ENCODE results near the gene USP4. TPM values are rescaled to one million over a fixed set of nuclear protein-coding genes. Genes with fewer than 3 reads are reported as not detected.

Gene USP4
- total and polyA plus RNA-seq, 2 donors from 2014 or later = 28.5 to 72.5 TPM

DNA sequence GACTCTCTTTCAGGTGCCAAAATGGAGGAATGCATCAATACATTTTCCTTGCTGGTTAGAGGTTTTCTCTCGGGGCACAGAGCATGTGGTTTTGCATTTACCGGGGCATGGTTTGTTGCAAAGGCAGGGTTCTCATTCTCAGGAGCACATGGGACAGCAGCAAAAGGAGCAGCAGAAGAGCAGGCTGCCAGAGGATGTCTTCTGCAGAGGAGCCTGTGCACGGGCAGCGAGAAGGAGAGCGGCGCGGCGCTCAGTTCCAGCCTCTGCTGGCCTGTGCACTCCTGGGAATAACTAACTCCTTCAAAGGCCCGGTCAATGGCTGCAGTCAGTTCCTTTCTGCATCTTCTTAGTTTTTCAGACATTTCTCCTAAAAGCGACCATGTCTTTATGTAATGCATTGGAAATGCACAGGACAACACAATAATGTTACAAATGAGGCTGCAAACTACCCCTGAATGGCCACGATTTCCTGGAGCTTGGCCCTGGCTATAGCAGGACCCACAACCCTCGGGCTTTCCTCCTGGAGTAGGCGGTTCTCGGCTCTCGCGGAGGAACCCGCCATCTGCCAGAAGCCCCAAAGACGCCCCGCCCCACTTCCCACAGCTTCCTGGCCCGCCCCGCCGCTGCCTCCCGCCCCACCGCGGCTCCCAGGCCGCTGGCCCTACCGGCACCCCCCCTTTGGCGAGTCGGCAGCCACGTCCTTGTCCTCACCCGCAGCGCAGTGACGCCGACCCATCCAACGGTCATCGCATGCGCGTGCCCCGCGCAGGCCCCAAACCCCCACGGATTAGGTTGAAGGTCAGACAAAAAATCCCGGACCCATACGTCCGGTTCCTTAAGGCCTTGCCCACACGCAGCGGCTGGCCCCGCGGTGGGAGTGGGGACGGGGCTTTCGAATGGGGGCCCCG is 63.1 kb downstream of the USP4 start, which contains the start of gene C3orf62:
TSS of gene C3orf62 (minus strand) at position 758 of the 908 bp plus-strand sequence. CDS start at position 398, 360 bp downstream.
- Histone ChIP-seq H3K4me1 (ENCODE audit: control insufficient read depth in 2 of 3, insufficient read depth in 2 of 3, low read depth in 1 of 3, low read length in 3 of 3) (peaks cover 0 to 15% (median 9%) of the 10 kb centered on the region in 3 donors), H3K36me3 (ENCODE audit: control insufficient read depth in 2 of 3, insufficient read depth in 3 of 3, low read length in 3 of 3) (peaks cover 0 to 17% (median 12%) of the 10 kb centered on the region in 3 donors), H3K27me3 (ENCODE audit: control insufficient read depth, insufficient read depth, low read length) (no peaks in the 10 kb centered on the region), H3K9me3 (ENCODE audit: control insufficient read depth in 2 of 3, insufficient read depth in 1 of 3, low read length in 3 of 3) (no peaks in the 10 kb centered on the region), H3K27ac (ENCODE audit: low read depth in 2 of 2, low read length in 2 of 2) (peak within 1 kb of the TSS; percentile 94 to 96), H3K9ac (ENCODE audit: low read length in 3 of 3) (peak within 1 kb of the TSS; percentile 68 to 85 (median 75)), H3K4me3 (ENCODE audit: low read length in 3 of 3) (peak within 1 kb of the TSS; percentile 58 to 79 (median 63))
- TF ChIP-seq, protein P1, sequence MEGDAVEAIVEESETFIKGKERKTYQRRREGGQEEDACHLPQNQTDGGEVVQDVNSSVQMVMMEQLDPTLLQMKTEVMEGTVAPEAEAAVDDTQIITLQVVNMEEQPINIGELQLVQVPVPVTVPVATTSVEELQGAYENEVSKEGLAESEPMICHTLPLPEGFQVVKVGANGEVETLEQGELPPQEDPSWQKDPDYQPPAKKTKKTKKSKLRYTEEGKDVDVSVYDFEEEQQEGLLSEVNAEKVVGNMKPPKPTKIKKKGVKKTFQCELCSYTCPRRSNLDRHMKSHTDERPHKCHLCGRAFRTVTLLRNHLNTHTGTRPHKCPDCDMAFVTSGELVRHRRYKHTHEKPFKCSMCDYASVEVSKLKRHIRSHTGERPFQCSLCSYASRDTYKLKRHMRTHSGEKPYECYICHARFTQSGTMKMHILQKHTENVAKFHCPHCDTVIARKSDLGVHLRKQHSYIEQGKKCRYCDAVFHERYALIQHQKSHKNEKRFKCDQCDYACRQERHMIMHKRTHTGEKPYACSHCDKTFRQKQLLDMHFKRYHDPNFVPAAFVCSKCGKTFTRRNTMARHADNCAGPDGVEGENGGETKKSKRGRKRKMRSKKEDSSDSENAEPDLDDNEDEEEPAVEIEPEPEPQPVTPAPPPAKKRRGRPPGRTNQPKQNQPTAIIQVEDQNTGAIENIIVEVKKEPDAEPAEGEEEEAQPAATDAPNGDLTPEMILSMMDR (IDR thresholded peaks at IDR 0.05; ENCODE audit: borderline replicate concordance, extremely low read depth, insufficient read depth) = no peak
- peak; percentile 89 to 96 (median 92) for DNase-seq
- FAIRE-seq = no peak
- intact Hi-C loops (cut with DNase I) = no loop called here

DNA sequence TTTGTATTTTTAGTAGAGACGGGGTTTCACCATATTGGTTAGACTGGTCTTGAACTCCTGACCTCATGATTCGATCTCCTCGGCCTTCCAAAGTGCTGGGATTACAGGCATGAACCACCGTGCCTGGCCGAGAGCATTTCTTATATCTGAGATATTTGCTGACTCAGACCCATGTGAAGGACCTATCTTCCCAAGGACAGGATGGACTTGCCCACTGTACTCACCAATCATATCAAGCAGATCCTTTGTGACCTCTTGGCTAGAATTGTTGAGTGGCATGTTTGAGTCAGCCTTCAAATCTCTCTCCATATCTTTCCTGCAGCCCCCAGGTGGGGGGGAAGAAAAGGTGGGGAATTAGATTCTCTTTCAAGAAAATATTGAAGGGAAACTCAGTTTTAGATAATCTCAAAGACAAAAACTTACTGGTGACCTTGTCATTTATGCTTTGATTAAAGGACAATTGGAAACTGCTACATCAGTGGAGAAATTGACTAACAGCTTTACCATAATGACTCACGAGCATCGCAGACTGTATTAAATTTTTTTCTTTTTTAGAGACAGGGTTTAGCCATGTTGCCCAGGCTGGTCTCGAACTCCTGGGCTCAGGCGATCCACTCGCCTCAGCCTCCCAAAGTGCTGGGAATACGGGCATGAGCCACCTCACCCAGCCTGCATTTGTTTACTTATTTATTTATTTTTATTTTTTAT is 65.9 kb downstream of the USP4 start:
- peaks cover 0 to 15% (median 11%) of the 10 kb centered on the region in 3 donors for H3K4me1 ChIP-seq (ENCODE audit: control insufficient read depth in 2 of 3, insufficient read depth in 2 of 3, low read depth in 1 of 3, low read length in 3 of 3)
- H3K4me3 ChIP-seq (ENCODE audit: low read length in 3 of 3) = no peak overlapping the region
- FAIRE-seq = no peak
- H3K36me3 ChIP-seq (ENCODE audit: control insufficient read depth in 2 of 3, insufficient read depth in 3 of 3, low read length in 3 of 3) = peaks cover 0 to 11% (median 11%) of the 10 kb centered on the region in 3 donors
- H3K27ac ChIP-seq (ENCODE audit: low read depth in 2 of 2, low read length in 2 of 2) = no peak overlapping the region
- no peaks in the 10 kb centered on the region for H3K9me3 ChIP-seq (ENCODE audit: control insufficient read depth in 2 of 3, insufficient read depth in 1 of 3, low read length in 3 of 3)
- TF ChIP-seq, protein P1 (IDR thresholded peaks at IDR 0.05; ENCODE audit: borderline replicate concordance, extremely low read depth, insufficient read depth) = no peak
- H3K27me3 ChIP-seq (ENCODE audit: control insufficient read depth, insufficient read depth, low read length) = no peaks in the 10 kb centered on the region
- intact Hi-C loops (cut with DNase I) = no loop called here
- H3K9ac ChIP-seq (ENCODE audit: low read length in 3 of 3) = no peak overlapping the region
- DNase-seq = no peak

DNA sequence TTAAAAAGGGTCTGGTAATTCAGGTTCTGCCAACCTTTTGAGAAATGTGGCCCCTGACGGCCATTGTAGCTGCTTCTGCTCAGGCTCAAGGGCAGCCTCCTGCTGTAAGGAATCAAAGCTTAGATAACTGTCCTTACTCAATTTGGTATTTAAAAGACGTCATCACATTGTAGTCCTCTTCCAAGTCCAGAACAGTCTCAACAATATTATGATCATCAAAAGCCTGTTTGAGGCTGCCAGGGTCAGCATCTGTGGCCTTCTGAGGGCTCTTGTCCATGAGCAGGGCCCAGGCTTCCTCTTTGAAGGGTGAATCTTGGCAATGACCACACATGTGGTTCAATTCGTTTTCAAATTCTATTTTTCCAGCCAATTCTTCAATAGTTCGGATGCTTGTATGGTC is 68.8 kb downstream of the USP4 start:
- no peak overlapping the region for H3K9ac ChIP-seq (ENCODE audit: low read length in 3 of 3)
- no peak overlapping the region for H3K27ac ChIP-seq (ENCODE audit: low read depth in 2 of 2, low read length in 2 of 2)
- FAIRE-seq (no peak), DNase-seq (no peak)
- H3K9me3 ChIP-seq (ENCODE audit: control insufficient read depth in 2 of 3, insufficient read depth in 1 of 3, low read length in 3 of 3) = no peaks in the 10 kb centered on the region
- H3K4me3 ChIP-seq (ENCODE audit: low read length in 3 of 3) = no peak overlapping the region
- H3K4me1 ChIP-seq (ENCODE audit: control insufficient read depth in 2 of 3, insufficient read depth in 2 of 3, low read depth in 1 of 3, low read length in 3 of 3) = peaks cover 0 to 5% (median 3%) of the 10 kb centered on the region in 3 donors
- TF ChIP-seq, protein P1 (IDR thresholded peaks at IDR 0.05; ENCODE audit: borderline replicate concordance, extremely low read depth, insufficient read depth) = no peak
- intact Hi-C loops (cut with DNase I) = no loop called here
- no peaks in the 10 kb centered on the region for H3K27me3 ChIP-seq (ENCODE audit: control insufficient read depth, insufficient read depth, low read length)
- H3K36me3 ChIP-seq (ENCODE audit: control insufficient read depth in 2 of 3, insufficient read depth in 3 of 3, low read length in 3 of 3) = peaks cover 0 to 9% (median 7%) of the 10 kb centered on the region in 3 donors
